ENCODE results near the gene ERICH6B. TPM values are rescaled to one million over a fixed set of nuclear protein-coding genes. Genes with fewer than 3 reads are reported as not detected.

Gene ERICH6B
- total RNA-seq, 1 experiment from 2014 or later = not detected

DNA sequence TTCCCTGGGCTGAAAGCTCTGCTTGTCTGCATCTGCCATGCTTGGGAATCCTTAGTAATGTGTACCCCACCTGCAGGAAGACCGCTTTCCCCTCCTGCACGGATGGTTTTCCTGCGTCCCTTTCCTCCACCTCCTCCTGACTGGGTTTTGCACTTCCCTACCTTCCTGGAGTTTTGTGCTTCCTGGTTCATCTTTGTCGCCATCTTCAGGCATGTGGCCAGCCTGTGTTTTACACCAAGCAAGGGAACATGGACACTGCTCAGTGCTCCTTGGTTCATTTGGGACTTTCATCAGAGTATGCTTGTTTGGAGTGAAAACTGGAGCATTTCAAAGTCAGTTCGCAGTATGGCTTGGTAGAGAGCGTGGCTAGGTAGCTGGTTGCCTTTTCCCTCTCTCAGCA, 30.7 kb downstream of the ERICH6B start:
- Histone ChIP-seq H3K36me3 (no peaks in the 10 kb centered on the region), H3K27ac (no peak overlapping the region), H3K9me3 (replicated peaks) (no peaks in the 10 kb centered on the region), H3K4me3 (no peak overlapping the region), H3K27me3 (no peaks in the 10 kb centered on the region), H3K4me1 (no peaks in the 10 kb centered on the region)
- DNase-seq = no peak

DNA sequence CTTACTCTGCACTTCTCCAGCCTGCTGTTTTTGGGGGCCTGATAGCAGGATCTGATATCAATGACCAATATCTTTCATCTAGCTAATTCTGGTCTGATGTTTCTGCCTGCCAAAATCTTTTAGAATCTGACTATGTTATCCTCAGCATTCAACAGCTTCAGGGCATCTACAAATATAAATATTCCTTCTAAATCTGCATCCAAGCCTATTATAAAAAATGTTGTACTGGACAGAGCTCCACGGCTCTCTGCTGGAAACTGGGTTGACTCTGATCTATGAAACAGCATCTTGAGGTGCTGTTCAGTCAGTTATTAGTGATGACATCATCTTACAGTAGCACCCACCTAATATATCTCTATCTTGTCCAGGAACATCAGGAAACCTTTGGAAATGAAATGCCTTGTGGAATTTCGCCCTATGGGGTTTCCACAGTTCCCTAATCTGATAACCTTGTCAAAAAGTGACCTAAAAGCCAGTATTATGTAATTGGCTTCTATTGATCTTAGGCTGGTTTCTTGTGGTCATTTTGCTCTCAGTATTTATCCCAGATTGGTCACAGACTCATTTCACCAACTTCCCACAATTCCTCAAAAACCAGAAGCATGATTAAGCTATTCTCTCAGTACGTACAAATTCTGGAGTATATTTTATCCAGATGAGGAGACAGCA, 33.0 kb downstream of the ERICH6B start:
- no peaks in the 10 kb centered on the region for H3K9me3 ChIP-seq (replicated peaks)
- DNase-seq = no peak

DNA sequence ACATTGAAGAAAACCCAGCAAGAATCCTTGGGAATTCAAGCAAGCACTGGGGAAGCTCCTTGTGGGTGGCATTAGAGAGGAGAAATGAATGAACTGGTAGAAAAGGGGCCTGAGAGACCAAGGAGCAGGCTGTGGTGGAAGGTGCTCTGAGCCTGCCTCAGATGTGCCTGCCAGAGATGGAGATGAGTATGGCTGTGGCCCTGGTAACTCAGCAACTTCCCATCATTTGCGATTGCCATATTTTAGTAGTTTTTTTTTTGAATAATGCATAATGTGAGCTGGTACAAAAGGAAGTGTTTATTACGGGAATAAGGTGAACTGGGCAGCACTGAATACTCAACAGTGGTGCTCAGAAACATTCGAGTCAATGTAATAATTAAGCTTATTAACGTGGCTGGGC, 39.1 kb downstream of the ERICH6B start:
- no peak for DNase-seq
- Histone ChIP-seq H3K36me3 (no peaks in the 10 kb centered on the region), H3K4me1 (no peaks in the 10 kb centered on the region), H3K27ac (no peak overlapping the region), H3K27me3 (no peaks in the 10 kb centered on the region), H3K4me3 (no peak overlapping the region), H3K9me3 (replicated peaks) (no peaks in the 10 kb centered on the region)

More for the DNA sequence above, 33.0 kb downstream of the ERICH6B start:
- Histone ChIP-seq H3K4me1 (no peaks in the 10 kb centered on the region), H3K27ac (no peak overlapping the region), H3K27me3 (no peaks in the 10 kb centered on the region), H3K4me3 (no peak overlapping the region), H3K36me3 (no peaks in the 10 kb centered on the region)

DNA sequence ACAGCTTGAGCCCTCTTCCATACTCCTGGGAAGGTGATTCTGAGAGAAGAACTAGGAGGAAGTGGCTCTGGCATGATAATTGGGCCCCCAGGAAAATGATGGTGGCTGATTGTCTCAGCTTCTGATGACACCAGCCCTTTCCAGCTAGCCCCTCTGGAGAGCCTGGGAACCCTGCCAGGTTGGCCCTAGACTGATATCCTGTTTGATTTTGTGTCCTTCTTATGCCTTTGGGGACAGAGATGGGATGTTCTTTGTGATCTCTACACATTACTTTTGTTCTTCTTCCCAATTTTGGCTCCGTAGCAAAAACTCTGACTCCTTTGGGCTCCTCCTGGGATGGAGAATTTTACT, 39.7 kb downstream of the ERICH6B start:
- Histone ChIP-seq H3K9me3 (replicated peaks) (no peaks in the 10 kb centered on the region), H3K27ac (no peak overlapping the region), H3K36me3 (no peaks in the 10 kb centered on the region), H3K4me1 (no peaks in the 10 kb centered on the region), H3K4me3 (no peak overlapping the region), H3K27me3 (no peaks in the 10 kb centered on the region)
- no peak for DNase-seq

DNA sequence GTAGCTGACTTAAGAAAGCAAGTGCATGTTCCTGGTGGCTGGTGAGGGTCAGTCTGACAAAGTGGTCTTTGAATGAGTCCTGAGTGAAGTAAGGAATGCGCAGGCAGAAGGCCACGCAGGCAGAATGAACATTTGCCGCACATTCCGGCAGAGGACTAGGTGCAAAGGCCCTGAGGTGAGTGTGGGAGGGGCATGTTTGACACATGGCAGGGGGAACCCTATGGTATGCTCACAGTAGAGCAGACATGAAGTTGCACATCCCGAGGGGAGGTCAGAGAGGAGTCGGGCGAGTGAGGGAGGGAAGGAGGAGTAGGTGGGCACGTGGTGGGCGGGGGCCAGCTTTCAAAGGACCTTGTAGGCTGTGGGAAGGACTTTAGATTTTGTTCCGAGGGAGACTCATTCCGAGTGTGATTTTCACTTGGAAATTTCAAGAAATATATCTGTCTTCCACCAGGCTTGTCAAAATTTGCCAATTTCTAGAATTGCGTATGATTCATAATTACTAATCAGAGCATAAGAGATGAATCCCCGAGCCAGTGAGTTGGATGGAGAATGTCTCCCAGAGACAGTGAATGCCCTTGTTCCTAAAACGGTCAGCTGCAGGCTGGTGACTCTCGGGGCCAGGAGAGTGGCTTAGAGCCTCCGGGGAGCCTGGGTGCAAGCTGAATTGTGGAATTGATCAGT, 40.3 kb downstream of the ERICH6B start:
- DNase-seq = no peak

DNA sequence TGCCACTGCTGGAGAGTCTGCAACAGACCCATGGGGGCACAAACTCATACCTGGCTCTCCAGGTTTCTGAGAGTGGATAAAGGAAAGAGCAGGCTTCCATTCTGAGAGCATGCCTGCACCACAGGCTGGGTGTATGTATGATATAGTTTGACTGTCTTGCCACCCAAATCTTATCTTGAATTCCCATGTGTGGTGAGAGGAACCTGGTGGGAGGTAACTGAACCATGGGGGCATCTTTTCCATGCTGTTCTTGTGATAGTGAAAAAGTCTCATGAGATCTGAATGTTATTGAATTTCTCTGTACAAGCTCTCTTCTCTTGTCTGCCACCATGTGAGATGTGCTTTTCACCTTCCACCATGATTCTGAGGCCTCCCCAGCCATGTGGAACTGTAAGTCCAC, 50.2 kb downstream of the ERICH6B start:
- H3K36me3 ChIP-seq = no peaks in the 10 kb centered on the region
- H3K4me3 ChIP-seq = no peak overlapping the region
- no peaks in the 10 kb centered on the region for H3K27me3 ChIP-seq
- no peak overlapping the region for H3K27ac ChIP-seq
- H3K4me1 ChIP-seq = no peaks in the 10 kb centered on the region
- H3K9me3 ChIP-seq (replicated peaks) = no peaks in the 10 kb centered on the region
- DNase-seq = no peak

More for the DNA sequence above, 40.3 kb downstream of the ERICH6B start:
- Histone ChIP-seq H3K4me3 (no peak overlapping the region), H3K4me1 (no peaks in the 10 kb centered on the region), H3K27ac (no peak overlapping the region), H3K9me3 (replicated peaks) (no peaks in the 10 kb centered on the region), H3K27me3 (no peaks in the 10 kb centered on the region), H3K36me3 (no peaks in the 10 kb centered on the region)

DNA sequence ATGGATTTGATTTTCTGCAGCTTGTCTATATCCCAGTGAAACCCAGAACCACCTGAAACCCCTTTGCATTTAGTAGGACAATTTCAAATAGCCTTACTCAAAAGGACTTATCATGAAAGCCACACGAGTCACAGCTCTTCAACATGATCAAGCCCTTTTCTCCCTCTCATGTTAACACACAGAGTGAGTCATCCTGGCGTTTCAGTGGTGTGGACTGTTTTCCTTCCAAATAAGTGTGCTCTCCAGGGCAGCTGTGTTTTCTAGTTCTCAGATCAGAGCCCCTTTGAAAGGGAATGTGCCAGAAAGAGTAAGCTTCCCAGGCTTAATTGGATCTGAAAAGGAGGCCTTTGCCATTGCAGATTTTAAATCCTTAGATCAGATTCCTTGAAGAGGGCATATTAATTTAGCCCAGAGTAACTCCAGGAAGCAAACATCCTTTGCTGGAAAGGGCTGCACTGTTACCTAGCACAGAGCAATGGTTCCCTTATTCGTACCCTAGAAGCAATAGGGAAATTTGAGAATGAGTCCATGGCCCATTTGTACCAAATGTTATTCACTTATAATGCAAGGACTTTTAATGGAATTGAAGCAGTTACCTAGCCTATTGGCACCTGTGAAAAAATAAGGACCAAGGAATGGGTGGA, 51.3 kb downstream of the ERICH6B start:
- H3K4me3 ChIP-seq = no peak overlapping the region
- H3K27me3 ChIP-seq = no peaks in the 10 kb centered on the region
- H3K4me1 ChIP-seq = no peaks in the 10 kb centered on the region
- H3K36me3 ChIP-seq = no peaks in the 10 kb centered on the region
- no peaks in the 10 kb centered on the region for H3K9me3 ChIP-seq (replicated peaks)
- DNase-seq = peak in 1 of 2 experiments; percentile 30
- no peak overlapping the region for H3K27ac ChIP-seq

DNA sequence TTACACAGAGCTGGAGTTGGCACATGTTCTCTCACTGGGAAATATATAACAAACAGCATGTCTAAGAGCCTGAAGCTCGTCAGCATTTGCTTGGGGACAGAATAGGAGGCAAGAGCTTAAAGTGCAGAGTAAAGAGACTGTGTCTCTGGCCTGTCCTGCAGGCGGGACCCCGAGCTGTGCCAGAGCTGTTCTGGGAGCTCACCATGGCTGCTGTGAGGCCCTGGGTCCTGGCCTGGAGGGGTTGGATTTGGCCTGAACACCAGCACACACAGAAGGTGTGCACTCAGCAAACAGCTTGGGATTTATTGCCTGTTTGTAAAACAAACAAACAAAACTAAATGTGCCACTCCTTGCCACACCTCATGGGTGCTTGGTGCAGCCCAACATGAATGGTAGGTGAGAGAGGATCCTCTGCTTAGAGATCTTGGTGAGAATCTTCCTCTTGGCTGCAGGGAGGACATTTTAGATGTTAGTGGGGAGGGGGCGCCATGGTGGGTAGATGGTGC, 60.9 kb downstream of the ERICH6B start:
- H3K27me3 ChIP-seq = no peaks in the 10 kb centered on the region
- no peaks in the 10 kb centered on the region for H3K36me3 ChIP-seq
- no peaks in the 10 kb centered on the region for H3K9me3 ChIP-seq (replicated peaks)
- H3K4me3 ChIP-seq = no peak overlapping the region
- no peak for DNase-seq
- H3K4me1 ChIP-seq = no peaks in the 10 kb centered on the region
- H3K27ac ChIP-seq = no peak overlapping the region

DNA sequence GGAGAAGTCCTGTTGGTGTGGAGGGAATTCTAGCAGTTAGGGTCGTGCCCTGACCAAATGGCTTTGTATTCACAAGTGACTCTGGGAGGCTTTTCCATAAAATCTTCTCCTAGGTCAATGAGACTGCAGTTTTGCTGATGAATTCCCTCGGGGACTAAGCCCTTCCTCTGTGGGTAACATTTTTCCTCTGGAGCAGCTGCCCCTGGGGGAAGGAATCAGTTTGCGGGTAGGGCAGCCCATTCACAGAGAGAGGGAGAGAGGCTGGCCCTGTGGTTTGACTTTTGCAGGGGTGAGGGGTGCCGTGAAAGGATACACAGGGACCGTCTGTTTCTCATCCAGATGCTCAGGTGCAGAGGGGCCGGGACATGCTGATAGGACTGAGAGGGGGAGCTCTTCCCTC, 67.3 kb downstream of the ERICH6B start:
- H3K27ac ChIP-seq = no peak overlapping the region
- peak; percentile 51 to 61 for DNase-seq
- no peaks in the 10 kb centered on the region for H3K27me3 ChIP-seq

DNA sequence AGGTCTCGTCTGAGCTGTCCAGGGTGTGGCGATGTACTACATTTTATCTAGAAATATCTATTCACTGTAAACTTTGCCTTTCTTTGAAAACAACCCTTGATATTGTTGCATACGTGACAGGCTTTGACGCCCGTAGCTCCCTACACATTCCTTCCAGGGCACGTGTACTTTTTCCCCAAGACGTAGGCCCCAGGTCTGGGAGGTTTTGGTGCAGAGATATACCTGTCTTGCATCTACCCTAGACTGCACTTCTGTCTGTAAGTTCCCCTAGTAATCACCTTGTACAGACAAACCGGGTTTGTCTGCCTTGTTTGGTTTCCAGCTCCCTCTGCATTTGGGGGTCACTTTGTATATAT, 69.2 kb downstream of the ERICH6B start:
- no peaks in the 10 kb centered on the region for H3K9me3 ChIP-seq (replicated peaks)
- H3K4me1 ChIP-seq = peaks cover 2% of the 10 kb centered on the region; the same call in 1 of the 2 replicates
- H3K27ac ChIP-seq = no peak overlapping the region
- H3K27me3 ChIP-seq = no peaks in the 10 kb centered on the region
- no peaks in the 10 kb centered on the region for H3K36me3 ChIP-seq
- DNase-seq = no peak
- H3K4me3 ChIP-seq = no peak overlapping the region

More for the DNA sequence above, 67.3 kb downstream of the ERICH6B start:
- Histone ChIP-seq H3K36me3 (no peaks in the 10 kb centered on the region), H3K9me3 (replicated peaks) (no peaks in the 10 kb centered on the region), H3K4me1 (no peaks in the 10 kb centered on the region), H3K4me3 (no peak overlapping the region)

DNA sequence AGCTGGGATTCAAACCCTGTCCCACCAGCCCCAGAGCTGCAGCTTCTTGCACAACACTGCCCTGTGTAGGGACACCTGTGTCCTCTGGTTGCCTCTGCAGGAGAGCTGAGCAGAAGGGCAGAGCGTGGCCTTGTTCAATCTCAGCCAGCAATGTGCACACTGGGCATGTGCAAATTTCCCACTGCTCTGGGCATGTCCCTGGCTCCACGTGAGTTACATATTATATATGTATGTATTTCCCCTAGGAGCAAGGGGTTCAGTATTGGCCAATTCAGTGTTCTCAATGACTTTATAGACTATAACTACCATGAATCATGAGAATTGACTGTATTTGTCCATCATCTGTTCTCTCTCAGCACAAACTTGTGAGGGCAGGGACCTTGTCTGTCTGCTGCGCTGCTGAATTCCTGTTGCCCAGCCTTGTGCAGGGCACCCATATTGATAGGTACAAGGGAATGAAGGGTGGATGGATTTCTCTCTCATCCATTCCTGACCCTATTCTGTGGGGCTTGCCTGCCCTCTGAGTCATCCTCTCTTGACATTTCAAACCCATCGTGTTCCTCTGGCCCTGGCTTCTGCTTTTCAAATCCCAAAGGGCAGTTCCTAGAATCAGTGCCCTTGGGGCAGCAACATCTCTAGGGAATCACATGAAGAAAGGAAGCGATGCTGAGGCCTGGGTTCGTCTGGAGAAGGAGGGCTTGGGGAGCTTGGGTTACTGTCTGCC, 69.7 kb downstream of the ERICH6B start:
- Histone ChIP-seq H3K4me1 (peaks cover 2% of the 10 kb centered on the region; the same call in 1 of the 2 replicates), H3K4me3 (no peak overlapping the region), H3K9me3 (replicated peaks) (no peaks in the 10 kb centered on the region), H3K27ac (no peak overlapping the region), H3K27me3 (no peaks in the 10 kb centered on the region), H3K36me3 (no peaks in the 10 kb centered on the region)
- no peak for DNase-seq

DNA sequence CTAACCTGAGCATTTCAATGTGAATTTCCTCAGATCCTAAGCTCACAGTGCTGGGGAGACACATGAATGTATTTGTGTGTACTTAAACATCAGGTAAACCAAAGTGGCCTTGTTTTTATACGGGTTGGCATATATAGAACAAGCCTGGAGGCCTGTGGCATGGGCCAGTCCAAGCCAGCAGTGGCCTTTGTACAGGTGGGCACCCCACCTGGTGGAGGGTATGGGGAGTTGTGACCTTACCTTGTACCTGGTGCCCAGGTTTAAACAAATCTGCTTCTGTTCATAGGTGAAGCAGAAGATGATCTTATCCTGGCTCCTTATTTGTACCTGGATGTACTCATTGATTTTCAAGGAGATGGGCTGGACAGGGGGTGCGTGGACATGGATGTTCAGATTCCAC, 71.0 kb downstream of the ERICH6B start:
- no peak overlapping the region for H3K4me3 ChIP-seq
- no peaks in the 10 kb centered on the region for H3K9me3 ChIP-seq (replicated peaks)
- peaks cover 2% of the 10 kb centered on the region; the same call in 1 of the 2 replicates for H3K4me1 ChIP-seq
- DNase-seq = no peak
- H3K27ac ChIP-seq = no peak overlapping the region
- no peaks in the 10 kb centered on the region for H3K36me3 ChIP-seq
- H3K27me3 ChIP-seq = no peaks in the 10 kb centered on the region

DNA sequence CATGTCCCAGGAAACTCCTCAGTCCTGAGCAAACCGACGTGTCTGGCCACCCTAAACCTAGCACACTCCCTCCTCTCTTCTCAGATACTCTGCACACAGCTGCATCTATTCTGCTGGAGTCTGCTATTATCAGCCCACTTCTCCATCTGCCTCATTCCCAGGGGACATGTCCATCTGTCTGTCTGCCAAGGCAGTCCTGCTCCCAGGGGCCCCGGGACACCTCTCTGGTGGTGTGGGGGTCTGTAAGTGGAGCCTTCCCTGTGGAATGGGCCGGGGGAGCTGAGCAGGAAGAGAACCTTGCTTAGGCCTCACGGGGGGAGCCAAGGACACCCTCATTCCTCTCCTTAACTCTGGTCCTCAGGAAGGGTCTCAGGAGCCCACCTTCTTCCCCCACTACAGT, 72.7 kb downstream of the ERICH6B start:
- Histone ChIP-seq H3K36me3 (no peaks in the 10 kb centered on the region), H3K4me1 (peaks cover 2% of the 10 kb centered on the region; the same call in 1 of the 2 replicates), H3K9me3 (replicated peaks) (no peaks in the 10 kb centered on the region), H3K27ac (no peak overlapping the region), H3K4me3 (no peak overlapping the region), H3K27me3 (no peaks in the 10 kb centered on the region)
- DNase-seq = peak; percentile 8 to 13

DNA sequence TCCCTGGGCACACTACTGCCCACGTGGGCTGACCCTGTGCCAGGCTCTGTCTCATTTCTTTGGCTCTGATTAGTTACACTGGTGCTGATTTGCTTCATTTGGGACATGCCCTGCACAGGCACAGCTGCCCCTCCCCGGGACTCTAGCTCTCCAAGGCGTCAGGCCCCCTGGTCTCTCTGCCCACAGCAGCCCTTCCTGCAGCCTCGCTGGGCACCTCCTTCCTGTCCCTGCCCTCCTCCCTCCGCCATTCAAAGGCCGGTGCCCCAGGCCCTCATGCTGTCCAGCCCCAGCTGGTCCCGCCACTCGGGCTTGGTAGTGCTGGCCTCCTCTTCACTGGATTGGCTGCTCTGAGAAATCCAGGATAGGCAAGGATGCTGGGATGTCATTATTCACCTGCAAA, 73.1 kb downstream of the ERICH6B start:
- Histone ChIP-seq H3K4me1 (peaks cover 2% of the 10 kb centered on the region; the same call in 1 of the 2 replicates), H3K27me3 (no peaks in the 10 kb centered on the region), H3K9me3 (replicated peaks) (no peaks in the 10 kb centered on the region), H3K4me3 (no peak overlapping the region), H3K36me3 (no peaks in the 10 kb centered on the region), H3K27ac (no peak overlapping the region)
- DNase-seq = peak; percentile 62 to 63

DNA sequence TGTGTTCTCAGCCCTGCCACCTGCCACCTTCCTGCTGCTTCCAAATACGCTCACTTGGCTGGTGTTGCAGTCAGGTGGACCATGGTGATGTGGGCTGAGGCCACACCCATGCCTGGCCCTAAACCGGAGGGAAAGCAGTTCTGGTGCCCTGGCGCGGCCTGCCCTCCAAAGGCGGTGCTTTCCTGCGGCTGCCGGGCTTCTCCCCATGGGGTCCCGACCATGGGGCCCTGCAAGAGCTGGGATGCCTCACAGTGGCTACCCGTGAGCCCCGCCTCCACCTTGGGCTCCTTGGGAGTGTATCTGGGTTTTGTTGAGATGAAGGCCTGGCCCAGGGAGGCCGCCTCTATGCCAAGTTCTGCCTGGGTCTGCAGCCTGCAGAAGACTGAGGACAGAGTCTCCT, 73.7 kb downstream of the ERICH6B start:
- H3K27ac ChIP-seq = no peak overlapping the region
- H3K36me3 ChIP-seq = no peaks in the 10 kb centered on the region
- H3K4me3 ChIP-seq = no peak overlapping the region
- peaks cover 2% of the 10 kb centered on the region; the same call in 1 of the 2 replicates for H3K4me1 ChIP-seq
- no peak for DNase-seq
- H3K27me3 ChIP-seq = no peaks in the 10 kb centered on the region
- no peaks in the 10 kb centered on the region for H3K9me3 ChIP-seq (replicated peaks)

All from SJCRH30 (cell line).